K562 (cell line): Measurements from ENCODE around the gene OR4E2. TPM values are rescaled to one million over a fixed set of nuclear protein-coding genes. Genes with fewer than 3 reads are reported as not detected.

ENCODE experiments used
- ATAC-seq: fragments of 200-7000 bp; cut with Tn5 transposase; 3 replicates; pipeline ENCODE4 v1.9.1; 2020; ENCODE audit warnings: moderate library complexity
- BruUV-seq: library from RNA; stranded (reverse); fragments of 400-500 nt; replicated peaks from 2 replicates; lab custom pipeline; 2021; lab: Mats Ljungman, UMichigan
- CTCF ChIA-PET: fragments of 300-600 bp; formaldehyde crosslinking; extraction: SDS; loops from one replicate; lab custom pipeline; 2021; ENCODE audit warnings: low intra/inter-chr PET ratio; lab: Yijun Ruan, JAX
- POLR2A ChIA-PET: fragments of 300-600, 350-650 bp; sonication (Branson Sonifier 250); formaldehyde crosslinking; extraction: SDS; loops from one replicate; lab custom pipeline; 2021; ENCODE audit warnings: antibody characterized with exemption, inconsistent platforms; lab: Yijun Ruan, JAX
- DNase-seq, 4 experiments: peaks; one replicate each; pipeline versions ENCODE4 v3.0.0 to v3.0.0-alpha.2; 2011 to 2018; ENCODE audit warnings: low spot score in 3 of 4, mixed read lengths in 3 of 4; ENCODE audit errors: extremely low read depth in 1 of 4
- FAIRE-seq: peaks from 2 replicates; lab custom pipeline; 2011; peaks lifted over from hg19 to GRCh38; lab: Jason Lieb, UNC
- H2AFZ ChIP-seq: 2 replicates; pipeline ENCODE4 v1.6.0; 2011; ENCODE audit warnings: low read depth, low read length, control low read depth, inconsistent platforms
- H3K27ac ChIP-seq: fragments of 200-600 bp; 3 replicates; pipeline ENCODE4 v1.8.0; 2011; ENCODE audit warnings: low read depth, mild to moderate bottlenecking, control low read depth, inconsistent platforms, low read length, moderate library complexity, mixed read lengths; ENCODE audit errors: extremely low read depth
- H3K27me3 ChIP-seq, 2 experiments: fragments of 300-600 bp in 1 of 2; 2 replicates in 1 of 2; 3 replicates in 1 of 2; pipeline versions ENCODE4 v1.6.0 to v1.8.0; 2011; ENCODE audit warnings: inconsistent platforms in 2 of 2, low read length in 2 of 2, mild to moderate bottlenecking in 1 of 2, mixed read lengths in 1 of 2, moderate library complexity in 1 of 2; ENCODE audit not compliant: control insufficient read depth in 2 of 2, insufficient read depth in 2 of 2
- H3K36me3 ChIP-seq: fragments of 300-600 bp; 3 replicates; pipeline ENCODE4 v1.8.0; 2011; ENCODE audit warnings: mild to moderate bottlenecking, low read length, inconsistent platforms; ENCODE audit not compliant: control insufficient read depth, insufficient read depth
- H3K4me1 ChIP-seq, 2 experiments: fragments of 200-600 bp in 1 of 2; replicated peaks in 1 of 2; 2 replicates in 1 of 2; 3 replicates in 1 of 2; pipeline versions ENCODE4 v1.5.1 to v1.8.0; 2011; ENCODE audit warnings: inconsistent platforms in 2 of 2, low read length in 2 of 2, mild to moderate bottlenecking in 1 of 2, mixed read lengths in 1 of 2, moderate library complexity in 1 of 2; ENCODE audit not compliant: control insufficient read depth in 2 of 2, insufficient read depth in 2 of 2
- H3K4me2 ChIP-seq: 2 replicates; pipeline ENCODE4 v1.6.1; 2011; ENCODE audit warnings: low read length, control low read depth, inconsistent platforms, mixed read lengths; ENCODE audit not compliant: insufficient read depth
- H3K4me3 ChIP-seq: fragments of 200-600 bp; sonication (generic), shearing (Covaris generic); 2 replicates; pipeline ENCODE4 v1.5.1; 2016; ENCODE audit warnings: control low read depth, inconsistent platforms
- H3K79me2 ChIP-seq: fragments of 200-600 bp; 3 replicates; pipeline ENCODE4 v1.8.0; 2011; ENCODE audit warnings: low read length, inconsistent platforms; ENCODE audit not compliant: control insufficient read depth, insufficient read depth
- H3K9ac ChIP-seq, 2 experiments: 2 replicates each; pipeline versions ENCODE4 v1.6.0 to v1.6.1; 2011; ENCODE audit warnings: low read depth in 2 of 2, low read length in 2 of 2, control low read depth in 1 of 2, inconsistent platforms in 1 of 2, mild to moderate bottlenecking in 1 of 2, mixed read lengths in 1 of 2; ENCODE audit not compliant: insufficient read depth in 1 of 2
- H3K9me1 ChIP-seq: one replicate; pipeline ENCODE4 v1.6.0; 2011; ENCODE audit warnings: inconsistent platforms, mild to moderate bottlenecking, low read length, moderate library complexity; ENCODE audit not compliant: control insufficient read depth, insufficient read depth
- H3K9me3 ChIP-seq: replicated peaks from 2 replicates; pipeline ENCODE4 v1.5.1; 2011; ENCODE audit warnings: low read depth, low read length, inconsistent platforms; ENCODE audit not compliant: control insufficient read depth, insufficient read depth
- H4K20me1 ChIP-seq: replicated peaks from 2 replicates; pipeline ENCODE4 v1.6.1; 2011; ENCODE audit warnings: low read length, inconsistent platforms, mixed read lengths; ENCODE audit not compliant: control insufficient read depth, insufficient read depth
- ILK ChIP-seq: fragments of 450-650 bp; IDR thresholded peaks from 2 replicates; pipeline ENCODE4 v1.6.1; 2016; ENCODE audit warnings: missing genetic modification characterization, low read depth, mild to moderate bottlenecking, missing compliant biosample characterization, moderate library complexity, borderline replicate concordance
- PBX2 ChIP-seq, 2 experiments: IDR thresholded peaks in 1 of 2; conservative IDR thresholded peaks in 1 of 2; 2 replicates each; pipeline ENCODE4 v1.6.1; 2016; ENCODE audit warnings: low read depth in 2 of 2, mild to moderate bottlenecking in 1 of 2, missing compliant biosample characterization in 1 of 2, missing genetic modification characterization in 1 of 2, moderate library complexity in 1 of 2
- PML ChIP-seq: IDR thresholded peaks from 2 replicates; pipeline ENCODE4 v1.6.1; 2012; ENCODE audit warnings: low read length, inconsistent platforms
- SOX6 ChIP-seq: fragments of 450-650 bp; IDR thresholded peaks from 2 replicates; pipeline ENCODE4 v1.6.1; 2014; ENCODE audit warnings: mild to moderate bottlenecking
- SRSF9 ChIP-seq: fragments of 200-400 bp; formaldehyde crosslinking; IDR thresholded peaks from 2 replicates; pipeline ENCODE4 v1.6.1; 2017; ENCODE audit warnings: low read depth, low read length, borderline replicate concordance
- ZNF354B ChIP-seq: fragments of 250-450 bp; sonication (Bioruptor Pico); IDR thresholded peaks from 2 replicates; pipeline ENCODE4 v1.4.0; 2020
- ZNF589 ChIP-seq: fragments of 200-800 bp; sonication (Bioruptor generic); IDR thresholded peaks from 2 replicates; pipeline ENCODE4 v1.6.1; 2016; ENCODE audit warnings: low read depth, missing genetic modification characterization, missing compliant biosample characterization
- ZNF655 ChIP-seq: fragments of 250-450 bp; sonication (Bioruptor Pico); IDR thresholded peaks from 2 replicates; pipeline ENCODE4 v1.5.0; 2021
- WGBS: fragments of 100-300 bp; shearing (Covaris generic); methylation state at CpG from one replicate; pipeline ENCODE4 v1.1.6; 2016; ENCODE audit warnings: low coverage, mixed read lengths; ENCODE audit not compliant: insufficient coverage; ENCODE audit errors: missing lambda C conversion rate; 5-methylcytosine and 5-hydroxymethylcytosine counted together
- in situ Hi-C: fragments of 300-500 bp; cut with MboI; formaldehyde crosslinking; loops from 4 replicates; pipeline ENCODE4 v1.15.0; 2018; ENCODE audit warnings: inconsistent platforms, mixed read lengths
- intact Hi-C: fragments of 100-400 bp; cut with micrococcal nuclease; formaldehyde crosslinking; loops from 2 replicates; pipeline ENCODE4 v1.14.2; 2022
- polyA plus RNA-seq, 8 experiments: library from polyadenylated mRNA; depleted of rRNA in 4 of 8; stranded (reverse) in 5 of 8; unstranded in 3 of 8; fragments of >200 nt; fragmentation: Nextera tagmentation in 2 of 8; fragmentation: Illumina TruSeq in 1 of 8; extraction: Ambion mirVana in 2 of 8; extraction: Trizol in 1 of 8; gene quantifications; 2 replicates each; pipeline versions ENCODE4 v1.2.1 to v1.2.3, GENCODE V29; 2011 to 2014; ENCODE audit warnings: inconsistent platforms in 1 of 8, missing spikeins in 1 of 8
- total RNA-seq, 7 experiments: library from RNA; depleted of rRNA in 6 of 7; stranded (reverse); fragments of >200 nt in 6 of 7; fragmentation: Illumina TruSeq in 2 of 7; extraction: Trizol in 2 of 7; gene quantifications; 2 replicates each; pipeline versions ENCODE4 v1.2.1 to v1.2.3, GENCODE V29; 2011 to 2021; ENCODE audit warnings: low replicate concordance in 1 of 7

Gene OR4E2
- total and polyA plus RNA-seq, 9 of the 15 experiments (the other 6 are each of a cell fraction or from before 2014, with no cell fraction given): not detected

- no TSS peak for BruUV-seq
- FAIRE-seq (no peak), DNase-seq (no peak), ATAC-seq (no peak)
- H3K9me1 ChIP-seq: no peaks in the 10 kb centered on the region
- WGBS: 0% methylated on average over 3 of the region's 3 CpGs
- no peak overlapping the region for H3K27ac ChIP-seq
- no peaks in the 10 kb centered on the region for H4K20me1 ChIP-seq
- H3K27me3 ChIP-seq: peaks cover 0 to 10% of the 10 kb centered on the region in 2 experiments; a peak in 2 of 5 replicates
- no peak overlapping the region for H3K9ac ChIP-seq
- no peak for TF ChIP-seq ZNF589 (CRISPR knock-in tag)
- no peak for TF ChIP-seq ILK
- no peak for TF ChIP-seq PML
- no peak for TF ChIP-seq ZNF655
- TF ChIP-seq SOX6: no peak
- TF ChIP-seq SRSF9: no peak
- no peak for TF ChIP-seq PBX2 (CRISPR knock-in tag; IDR thresholded peaks at IDR 0.05; ENCODE audit: low read depth)
- no peak for TF ChIP-seq PBX2 (tag; conservative IDR thresholded peaks at IDR 0.05; ENCODE audit: low read depth)
- TF ChIP-seq ZNF354B: no peak
- TF ChIP-seq, all 486 proteins: peak for 0
- no peak overlapping the region for H3K4me2 ChIP-seq
- no peaks in the 10 kb centered on the region for H3K4me1 ChIP-seq
- intact Hi-C loops: no loop called here
- in situ Hi-C loops: no loop called here
- H3K79me2 ChIP-seq: no peaks in the 10 kb centered on the region
- H3K4me3 ChIP-seq: no peak overlapping the region
- no peak overlapping the region for H2AFZ ChIP-seq
- H3K9me3 ChIP-seq: no peaks in the 10 kb centered on the region
- CTCF ChIA-PET: no interaction called here
- POLR2A ChIA-PET: no interaction called here
- no peaks in the 10 kb centered on the region for H3K36me3 ChIP-seq
These were observed 14.7 kb downstream of the OR4E2 start for GRCh38 chr14:21668377-21668776.
